Stimulated activated CD4-positive, alpha-beta T cell treated with anti-CD3 and anti-CD28 coated beads, Interleukin-1b, Interleukin-23, amount 100 ng/mL, for 48 hours (primary cell): Measurements from ENCODE around the gene PDHX.

ENCODE experiments used
- DNase-seq: peaks from one replicate; pipeline ENCODE4 v3.0.0-alpha.2; 2020

PDHX gene

DNA sequence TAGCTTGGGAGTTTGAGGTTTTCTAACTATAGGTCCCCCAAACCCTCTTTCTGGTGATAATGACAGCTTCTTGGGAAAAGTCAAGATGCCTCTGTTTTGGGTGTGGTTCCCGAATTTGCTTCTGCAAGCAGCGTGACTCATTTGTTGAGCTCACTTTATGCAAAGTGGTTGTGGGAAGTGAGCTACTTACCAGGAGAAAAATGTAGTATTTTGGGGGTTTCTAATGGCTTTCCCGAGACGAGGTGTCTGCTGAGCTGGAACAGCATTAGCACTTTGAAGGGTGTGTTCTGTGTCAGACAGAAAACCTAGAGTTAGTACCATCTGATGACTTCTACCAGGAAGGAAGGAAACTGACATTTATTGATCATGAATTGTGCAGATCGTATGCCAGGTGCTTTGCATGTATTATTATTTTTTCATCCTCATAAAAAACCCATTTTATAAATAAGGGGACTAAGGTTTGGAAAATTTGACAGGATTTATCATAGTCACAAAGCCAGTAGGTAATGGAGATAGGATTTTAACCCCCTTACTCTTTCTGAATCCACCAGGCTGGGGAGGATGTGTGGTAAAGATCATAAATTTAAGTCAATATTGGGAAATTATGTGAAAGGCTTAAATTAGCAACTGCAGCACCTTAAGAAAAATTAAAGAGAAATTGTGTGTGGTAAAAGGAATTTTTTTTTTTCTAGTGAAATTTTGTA lies 113.7 kb downstream of the PDHX start:
- peak; percentile 33 for DNase-seq

GRCh38 chr11:35030716-35031213 lies 114.3 kb downstream of the PDHX start:
- no peak for DNase-seq

DNA sequence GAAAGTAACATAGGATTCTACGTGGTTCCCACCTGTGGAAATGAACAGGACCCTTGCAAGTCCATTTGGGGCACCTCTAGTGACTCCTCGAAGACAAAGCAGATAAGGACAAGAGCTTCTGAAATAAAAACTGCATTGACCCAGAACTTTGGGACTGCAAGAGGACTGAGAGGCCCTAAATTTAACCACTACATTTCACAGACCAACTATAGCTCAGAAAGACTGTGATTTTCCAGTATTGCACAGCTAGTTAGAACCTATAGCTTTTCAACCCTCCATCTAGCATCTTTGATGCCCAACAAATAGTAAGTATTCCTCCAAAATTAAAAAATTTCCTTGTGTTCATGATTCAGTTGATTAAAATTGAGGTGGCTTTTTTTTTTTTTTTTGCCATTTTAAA lies 114.9 kb downstream of the PDHX start:
- DNase-seq: no peak

- DNase-seq: no peak
Observed at GRCh38 chr11:35031867-35032266, 115.4 kb downstream of the PDHX start.

- DNase-seq: no peak
Observed at GRCh38 chr11:35033011-35033410, 116.6 kb downstream of the PDHX start.

DNA sequence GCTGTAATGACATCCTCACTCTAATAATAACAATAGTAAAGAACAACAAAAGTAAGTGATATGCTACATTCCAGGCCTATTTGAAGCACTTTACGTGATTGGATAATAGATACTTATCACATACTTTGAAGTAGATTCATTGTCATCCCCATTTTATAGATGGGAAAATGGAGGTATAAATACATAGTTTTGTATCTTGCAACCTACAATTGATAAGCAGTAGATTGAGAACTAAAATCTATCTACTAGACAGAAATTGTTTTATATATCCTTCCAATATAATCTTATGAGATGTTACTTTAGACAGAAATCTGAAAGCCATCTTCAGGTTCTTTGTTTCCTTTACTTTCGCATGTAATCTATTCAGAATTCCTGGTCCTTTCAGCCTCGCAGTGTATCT lies 118.0 kb downstream of the PDHX start:
- no peak for DNase-seq

DNA sequence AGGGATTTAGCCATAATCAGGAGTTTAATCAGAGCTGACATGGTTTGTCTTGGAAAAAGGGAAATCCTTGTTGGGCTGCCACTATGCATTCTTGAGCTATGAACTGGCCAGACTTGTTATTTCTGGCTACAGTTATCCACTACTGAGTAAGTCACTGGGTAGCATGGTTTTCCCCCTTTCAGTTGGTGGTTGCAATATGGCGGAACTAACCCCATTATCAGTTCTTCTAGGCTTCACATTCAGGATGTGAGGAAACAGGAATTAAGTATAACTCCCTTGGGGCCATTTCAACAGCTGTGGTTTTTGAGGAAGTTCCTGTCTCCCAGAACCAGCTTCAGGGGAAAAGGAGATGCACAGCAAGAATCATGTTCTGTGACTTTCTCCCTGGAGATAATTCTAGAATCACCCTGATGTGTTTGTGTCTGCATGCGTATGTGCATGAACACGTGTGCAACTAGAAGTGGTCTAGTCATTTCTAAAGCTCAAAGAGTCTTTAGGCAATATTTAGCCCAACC lies 119.5 kb downstream of the PDHX start:
- no peak for DNase-seq

DNA sequence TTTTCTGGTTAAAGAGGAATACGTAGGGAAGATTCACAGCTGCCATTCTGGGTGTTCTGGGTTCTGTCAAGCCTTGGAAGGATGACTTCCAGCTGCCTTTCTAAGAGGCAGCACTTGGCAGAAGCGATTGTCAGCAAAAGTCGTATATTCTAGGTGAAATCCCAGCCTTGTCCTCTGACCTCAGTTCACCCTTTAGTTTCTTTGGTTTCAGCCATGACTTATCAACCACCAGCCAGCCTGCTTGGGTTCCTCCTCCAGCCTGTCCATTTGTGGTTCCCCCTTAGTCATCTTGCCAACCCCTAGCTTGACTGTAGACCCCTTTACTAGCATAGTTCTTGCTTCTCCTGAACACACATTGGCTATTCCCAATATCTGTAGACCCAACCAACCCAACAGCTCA lies 120.2 kb downstream of the PDHX start:
- no peak for DNase-seq

- peak; percentile 52 for DNase-seq
Observed at GRCh38 chr11:35038211-35038928, 122.0 kb downstream of the PDHX start.

GRCh38 chr11:35039076-35039475 lies 122.7 kb downstream of the PDHX start:
- no peak for DNase-seq

DNA sequence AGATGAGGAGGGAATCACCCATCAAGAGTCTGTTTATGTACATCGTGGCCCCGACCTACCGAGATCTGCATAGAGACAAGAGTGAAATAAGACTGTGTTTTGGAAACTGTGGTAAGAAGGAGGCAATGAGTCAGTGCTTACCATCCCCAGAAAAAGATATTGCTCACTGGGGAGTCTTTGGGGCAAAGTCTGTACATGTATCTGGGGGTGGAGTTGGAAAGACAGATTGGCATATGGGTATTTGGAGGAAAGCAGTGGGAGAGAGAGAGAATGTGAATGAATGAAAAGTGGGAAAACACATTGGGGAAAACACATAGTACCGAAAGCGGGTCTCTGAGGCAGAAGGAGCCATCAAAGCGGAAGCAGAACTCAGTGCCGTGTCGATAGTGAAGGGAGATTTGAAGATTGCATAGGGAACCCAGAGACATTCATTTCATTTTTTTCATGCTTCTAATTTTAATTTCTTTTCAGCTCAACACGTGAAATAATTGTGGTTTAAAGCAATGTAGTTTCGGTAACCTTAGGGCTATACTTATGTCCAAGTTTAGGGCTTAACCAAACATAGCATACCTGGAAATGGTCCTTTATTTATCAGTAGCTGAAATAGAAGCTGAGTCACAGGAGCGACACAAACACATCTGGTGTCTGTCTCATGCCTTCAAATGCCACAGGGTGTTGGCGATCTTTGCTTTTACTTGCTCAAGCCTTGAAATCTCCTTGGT lies 124.0 kb downstream of the PDHX start:
- DNase-seq: peak; percentile 71

DNA sequence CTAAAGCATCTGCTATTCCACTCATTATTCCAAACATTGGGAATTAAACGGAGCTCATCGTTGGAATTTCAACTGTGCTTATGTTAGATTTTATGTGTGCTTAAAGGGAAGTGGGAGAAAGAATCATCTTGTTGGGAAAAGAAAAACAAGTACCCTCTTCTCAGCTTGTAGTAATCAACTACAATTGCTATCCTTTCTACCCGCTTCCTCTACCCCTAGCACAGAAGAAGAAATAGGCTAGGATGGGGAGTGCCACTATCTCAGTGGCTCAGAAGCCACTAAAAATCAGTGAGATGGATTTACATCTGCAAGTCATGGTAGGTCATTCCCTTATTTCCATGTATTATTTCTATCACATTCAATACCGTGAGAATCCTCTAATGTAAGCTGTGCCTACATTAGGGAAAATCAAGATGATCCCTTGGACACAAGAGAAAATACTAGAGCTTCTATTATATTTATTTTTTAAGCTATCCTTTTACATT lies 124.7 kb downstream of the PDHX start:
- no peak for DNase-seq

DNA sequence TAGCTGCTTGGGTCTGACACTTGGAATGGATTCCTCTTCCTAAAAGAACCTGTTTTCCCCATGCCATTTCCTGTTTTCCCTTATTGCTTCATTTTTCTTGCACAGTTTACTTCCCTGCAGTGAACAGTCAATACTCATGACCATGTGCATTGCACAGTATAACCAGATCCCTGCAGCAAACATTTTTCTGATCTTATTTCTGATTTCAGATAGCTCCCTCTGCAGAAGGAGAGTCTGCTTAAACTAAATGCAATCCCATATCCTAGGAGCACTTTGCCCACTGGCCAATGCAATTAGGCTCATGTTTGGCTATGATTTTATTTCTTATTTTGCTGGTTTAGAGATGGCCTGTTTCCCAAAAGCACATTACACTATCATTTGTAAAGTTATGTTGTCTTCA lies 125.8 kb downstream of the PDHX start:
- DNase-seq: no peak

GRCh38 chr11:35042913-35043312 lies 126.5 kb downstream of the PDHX start:
- DNase-seq: no peak

DNA sequence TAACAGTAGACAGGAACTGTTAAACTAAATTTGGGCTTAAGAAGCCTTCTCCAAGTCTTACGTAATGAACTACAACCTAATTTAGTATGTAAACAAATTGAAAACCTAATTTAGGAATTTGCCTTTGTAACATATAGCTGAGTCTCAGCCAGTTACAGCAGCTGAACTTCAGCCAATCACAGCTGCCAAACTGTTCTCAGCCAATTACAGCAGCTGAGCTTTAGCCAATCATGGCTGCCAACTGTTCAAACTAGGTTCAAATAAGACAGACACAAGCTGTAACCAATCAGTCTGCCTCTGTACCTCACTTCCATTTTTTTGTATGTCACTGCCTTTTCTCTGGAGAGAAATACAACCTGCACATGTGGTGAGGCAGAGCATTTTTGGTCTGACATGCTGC lies 127.5 kb downstream of the PDHX start:
- no peak for DNase-seq

DNA sequence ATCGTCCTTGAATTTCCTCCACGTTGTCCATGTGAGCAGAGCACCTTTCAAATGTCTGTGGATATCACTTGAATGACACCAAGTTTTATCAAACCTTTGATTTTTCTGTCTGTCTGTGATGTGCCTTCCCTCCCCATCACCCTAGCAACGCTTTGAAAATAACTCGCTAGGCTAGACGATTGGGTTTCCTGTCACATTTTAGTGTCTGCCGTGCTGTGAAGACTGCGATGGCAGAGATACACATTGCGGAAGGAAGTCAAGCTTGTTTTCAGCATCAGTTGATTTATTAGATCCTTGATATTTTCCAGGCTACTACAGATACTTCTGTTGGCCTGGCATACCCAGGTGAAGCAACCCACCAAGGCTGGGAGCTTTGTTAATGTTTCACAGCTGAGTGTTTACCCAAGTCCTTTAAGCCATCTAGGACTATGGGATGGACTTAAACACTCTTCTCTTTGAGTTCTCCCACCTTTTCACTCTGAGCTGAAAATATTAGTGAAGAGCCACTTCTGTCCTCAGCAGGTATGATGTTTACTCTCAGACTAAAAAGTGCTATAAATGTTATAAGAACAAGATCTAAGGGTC lies 128.9 kb downstream of the PDHX start:
- peak; percentile 56 for DNase-seq
